GM10248 (cell line): ENCODE data around the gene NUDT4.

ENCODE experiments used
- CTCF ChIA-PET: fragments of 300-600 bp; sonication (Branson Sonifier 250); formaldehyde crosslinking; extraction: SDS; loops from one replicate; lab custom pipeline; 2021; ENCODE audit warnings: antibody characterized with exemption; lab: Yijun Ruan, JAX
- POLR2A ChIA-PET: fragments of 350-650 bp; sonication (Branson Sonifier 250); formaldehyde crosslinking; extraction: SDS; loops from one replicate; lab custom pipeline; 2020; ENCODE audit warnings: antibody characterized with exemption; lab: Yijun Ruan, JAX
- DNase-seq: peaks from one replicate; pipeline ENCODE4 v3.0.0; 2012; ENCODE audit errors: extremely low spot score
- TF ChIP-seq, protein P1 (sequence below): IDR thresholded peaks from 2 replicates; pipeline ENCODE4 v1.5.1; 2012; ENCODE audit warnings: mild to moderate bottlenecking, low read depth; ENCODE audit errors: extremely low read depth, missing control alignments, control extremely low read depth

NUDT4 gene

GRCh38 chr12:93425736-93426411 lies 48.1 kb downstream of the NUDT4 start:
- TF ChIP-seq, protein P1, sequence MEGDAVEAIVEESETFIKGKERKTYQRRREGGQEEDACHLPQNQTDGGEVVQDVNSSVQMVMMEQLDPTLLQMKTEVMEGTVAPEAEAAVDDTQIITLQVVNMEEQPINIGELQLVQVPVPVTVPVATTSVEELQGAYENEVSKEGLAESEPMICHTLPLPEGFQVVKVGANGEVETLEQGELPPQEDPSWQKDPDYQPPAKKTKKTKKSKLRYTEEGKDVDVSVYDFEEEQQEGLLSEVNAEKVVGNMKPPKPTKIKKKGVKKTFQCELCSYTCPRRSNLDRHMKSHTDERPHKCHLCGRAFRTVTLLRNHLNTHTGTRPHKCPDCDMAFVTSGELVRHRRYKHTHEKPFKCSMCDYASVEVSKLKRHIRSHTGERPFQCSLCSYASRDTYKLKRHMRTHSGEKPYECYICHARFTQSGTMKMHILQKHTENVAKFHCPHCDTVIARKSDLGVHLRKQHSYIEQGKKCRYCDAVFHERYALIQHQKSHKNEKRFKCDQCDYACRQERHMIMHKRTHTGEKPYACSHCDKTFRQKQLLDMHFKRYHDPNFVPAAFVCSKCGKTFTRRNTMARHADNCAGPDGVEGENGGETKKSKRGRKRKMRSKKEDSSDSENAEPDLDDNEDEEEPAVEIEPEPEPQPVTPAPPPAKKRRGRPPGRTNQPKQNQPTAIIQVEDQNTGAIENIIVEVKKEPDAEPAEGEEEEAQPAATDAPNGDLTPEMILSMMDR, result no peak
- ChIA-PET POLR2A (interaction anchor here (0.5 to 1.2 kb wide), 3 partner anchors 9 to 682 kb away, joined by 4 to 11 read pairs (median 8); no protein-coding TSS in a partner anchor), CTCF (interaction anchor here (0.9 to 1.9 kb wide), 7 partner anchors 9 to 675 kb away, joined by 3 to 9 read pairs (median 3); no protein-coding TSS in a partner anchor)
- DNase-seq, result no peak

GRCh38 chr12:93426412-93426805 lies 48.7 kb downstream of the NUDT4 start:
- POLR2A ChIA-PET, result interaction anchor here (0.5 to 1.2 kb wide), 4 partner anchors 8 to 681 kb away, joined by 3 to 11 read pairs (median 6); no protein-coding TSS in a partner anchor
- CTCF ChIA-PET, result interaction anchor here (0.7 to 1.9 kb wide), 7 partner anchors 11 to 675 kb away, joined by 3 to 9 read pairs (median 3); no protein-coding TSS in a partner anchor
- TF ChIP-seq, protein P1, result no peak
- no peak for DNase-seq

DNA sequence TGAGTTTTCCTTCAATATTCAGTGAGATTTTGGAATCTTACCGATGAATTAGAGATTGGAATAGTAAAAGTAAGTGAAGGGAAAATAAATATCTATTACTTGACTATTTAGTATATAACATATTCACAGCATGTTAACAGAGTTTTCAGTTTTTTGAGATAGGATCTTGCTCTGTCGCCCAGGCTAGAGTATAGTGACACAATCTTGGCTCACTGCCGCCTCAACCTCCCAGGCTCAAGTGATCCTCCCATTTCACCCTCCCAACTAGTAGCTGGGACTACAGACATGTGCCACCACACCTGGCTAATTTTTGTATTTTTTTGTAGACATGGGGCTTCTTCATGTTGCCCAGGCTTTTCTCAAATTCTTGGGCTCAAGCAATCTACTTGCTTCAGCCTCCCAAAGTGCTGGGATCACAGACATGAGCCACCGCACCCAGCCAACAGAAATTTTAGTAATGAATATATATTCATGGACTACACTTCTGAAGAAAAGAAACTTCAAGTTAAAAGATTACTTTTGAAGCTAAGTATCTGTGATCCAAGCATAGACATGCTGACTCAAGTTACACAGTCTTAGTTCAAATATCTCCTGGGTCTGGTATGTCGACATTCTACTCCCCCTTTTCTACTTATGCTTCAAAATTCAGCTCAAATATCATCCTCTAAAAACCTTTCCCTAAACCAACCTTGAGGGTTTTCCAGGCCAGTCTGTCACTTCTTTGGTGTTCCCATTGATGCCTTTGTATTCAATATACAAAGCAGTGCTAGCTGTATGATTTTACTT lies 50.2 kb downstream of the NUDT4 start:
- no peak for DNase-seq
- ChIA-PET POLR2A (no interaction called here), CTCF (interaction anchor here (0.9 to 2.5 kb wide), 5 partner anchors 9 to 674 kb away, joined by 3 to 21 read pairs (median 4); no protein-coding TSS in a partner anchor)
- TF ChIP-seq, protein P1, result no peak

DNA sequence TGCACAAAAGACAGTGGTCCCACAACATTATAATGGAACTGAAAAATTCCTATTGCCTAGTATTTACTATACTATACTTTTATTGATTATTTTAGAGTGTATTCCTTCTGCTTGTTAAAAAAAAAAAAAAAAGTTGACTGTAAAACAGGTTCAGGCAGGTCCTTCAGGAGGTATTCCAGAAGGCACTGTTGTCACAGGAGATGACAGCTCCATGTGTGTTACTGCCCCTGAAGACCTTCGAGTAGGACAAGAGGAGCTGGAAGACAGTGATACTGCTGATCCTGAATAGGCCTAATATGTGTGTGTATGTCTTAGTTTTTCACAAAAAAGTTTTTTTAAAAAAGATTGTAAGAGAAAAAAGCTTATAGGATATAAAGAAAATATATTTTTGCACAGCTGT lies 51.7 kb downstream of the NUDT4 start:
- ChIA-PET CTCF (interaction anchor here (0.8 to 2.5 kb wide), 3 partner anchors 9 to 671 kb away, joined by 3 to 21 read pairs (median 7); no protein-coding TSS in a partner anchor), POLR2A (interaction anchor here (0.7 kb wide), 1 partner anchor 8 kb away, joined by 3 read pairs; no protein-coding TSS in a partner anchor)
- no peak for DNase-seq
- TF ChIP-seq, protein P1, result no peak

DNA sequence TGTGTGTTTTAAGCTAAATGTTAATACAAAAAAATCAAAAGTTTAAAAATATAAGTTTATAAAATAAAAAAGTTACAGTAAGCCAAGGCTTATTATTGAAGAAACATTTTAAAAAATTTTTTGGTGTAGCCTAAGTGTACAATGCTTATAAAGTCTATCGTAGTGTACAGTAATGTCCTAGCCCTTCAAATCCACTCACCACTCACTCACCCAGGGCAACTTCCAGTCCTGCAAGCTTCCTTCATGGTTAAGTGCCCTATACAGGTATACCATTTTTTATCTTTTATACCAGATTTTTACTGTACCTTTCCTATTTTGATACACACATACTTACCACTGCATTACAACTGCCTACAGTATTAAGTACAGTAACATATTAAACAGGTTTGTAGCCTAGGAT lies 52.1 kb downstream of the NUDT4 start:
- ChIA-PET POLR2A (interaction anchor here (0.7 kb wide), 1 partner anchor 9 kb away, joined by 3 read pairs; no protein-coding TSS in a partner anchor), CTCF (interaction anchor here (0.8 to 2.5 kb wide), 3 partner anchors 9 to 671 kb away, joined by 3 to 21 read pairs (median 7); no protein-coding TSS in a partner anchor)

More for the DNA sequence above, 52.1 kb downstream of the NUDT4 start:
- DNase-seq, result no peak
- TF ChIP-seq, protein P1, result no peak
